ENCODE measurements around the gene SULT2B1. TPM values are rescaled to one million over a fixed set of nuclear protein-coding genes. Genes with fewer than 3 reads are reported as not detected.

The SULT2B1 gene
- polyA plus RNA-seq, 1 experiment: 0.12 TPM

DNA sequence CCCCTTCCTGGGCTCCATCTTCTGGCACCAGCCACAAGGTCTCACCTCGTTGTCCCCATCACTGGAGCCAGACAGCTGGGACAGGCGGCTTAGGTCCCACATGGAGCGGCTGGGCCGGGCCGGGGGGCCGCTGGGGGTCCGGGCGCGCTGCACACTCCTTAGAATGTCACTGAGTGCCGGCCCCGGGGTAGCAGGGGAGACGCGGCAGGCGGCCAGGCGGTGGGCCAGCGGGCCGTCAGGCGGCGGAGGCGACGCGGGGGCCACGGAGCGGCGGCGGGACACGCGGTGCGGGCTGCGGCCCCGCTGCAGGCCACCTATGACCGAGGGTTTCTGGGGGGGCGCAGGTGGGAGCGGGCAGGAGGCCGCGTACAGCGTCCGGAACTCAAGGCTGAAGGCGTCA is 51.5 kb downstream of the SULT2B1 start:
- Histone ChIP-seq H3K9me3 (ENCODE audit: control insufficient read depth, insufficient read depth, low read length) (no peaks in the 10 kb centered on the region; the same call in 1 of the 2 replicates), H3K27me3 (ENCODE audit: control insufficient read depth, insufficient read depth, low read length) (peaks cover 10% of the 10 kb centered on the region), H3K27ac (ENCODE audit: low read depth, low read length) (no peak overlapping the region), H3K4me3 (ENCODE audit: low read depth, low read length) (no peak overlapping the region)
- no peak for TF ChIP-seq CTCF (IDR thresholded peaks at IDR 0.05; ENCODE audit: low read depth, low read length)
- DNase-seq (ENCODE audit: low read depth, low spot score): no peak
- CTCF ChIA-PET: no interaction called here
- POLR2A ChIA-PET: no interaction called here

DNA sequence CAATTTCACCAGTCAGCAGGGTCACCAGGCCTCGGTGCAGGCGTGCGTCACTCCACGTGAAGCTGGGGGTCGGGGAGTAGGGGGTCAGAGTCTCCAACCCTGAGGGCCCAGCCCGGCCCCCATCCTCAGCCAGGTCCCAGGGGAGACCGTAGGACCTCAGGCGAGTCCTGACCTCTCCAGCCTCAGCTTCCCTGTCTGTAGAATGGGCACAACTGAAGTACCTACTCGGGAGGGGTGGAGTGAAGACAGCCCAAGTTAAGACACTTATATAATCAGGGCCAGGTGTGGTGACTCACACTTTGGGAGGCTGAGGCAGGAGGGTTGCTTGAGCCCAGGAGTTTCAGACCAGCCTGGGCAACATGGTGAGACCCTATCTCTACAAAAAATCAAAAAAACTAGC is 51.9 kb downstream of the SULT2B1 start:
- CTCF ChIA-PET: no interaction called here
- H3K27ac ChIP-seq (ENCODE audit: low read depth, low read length): no peak overlapping the region
- TF ChIP-seq CTCF (IDR thresholded peaks at IDR 0.05; ENCODE audit: low read depth, low read length): no peak

DNA sequence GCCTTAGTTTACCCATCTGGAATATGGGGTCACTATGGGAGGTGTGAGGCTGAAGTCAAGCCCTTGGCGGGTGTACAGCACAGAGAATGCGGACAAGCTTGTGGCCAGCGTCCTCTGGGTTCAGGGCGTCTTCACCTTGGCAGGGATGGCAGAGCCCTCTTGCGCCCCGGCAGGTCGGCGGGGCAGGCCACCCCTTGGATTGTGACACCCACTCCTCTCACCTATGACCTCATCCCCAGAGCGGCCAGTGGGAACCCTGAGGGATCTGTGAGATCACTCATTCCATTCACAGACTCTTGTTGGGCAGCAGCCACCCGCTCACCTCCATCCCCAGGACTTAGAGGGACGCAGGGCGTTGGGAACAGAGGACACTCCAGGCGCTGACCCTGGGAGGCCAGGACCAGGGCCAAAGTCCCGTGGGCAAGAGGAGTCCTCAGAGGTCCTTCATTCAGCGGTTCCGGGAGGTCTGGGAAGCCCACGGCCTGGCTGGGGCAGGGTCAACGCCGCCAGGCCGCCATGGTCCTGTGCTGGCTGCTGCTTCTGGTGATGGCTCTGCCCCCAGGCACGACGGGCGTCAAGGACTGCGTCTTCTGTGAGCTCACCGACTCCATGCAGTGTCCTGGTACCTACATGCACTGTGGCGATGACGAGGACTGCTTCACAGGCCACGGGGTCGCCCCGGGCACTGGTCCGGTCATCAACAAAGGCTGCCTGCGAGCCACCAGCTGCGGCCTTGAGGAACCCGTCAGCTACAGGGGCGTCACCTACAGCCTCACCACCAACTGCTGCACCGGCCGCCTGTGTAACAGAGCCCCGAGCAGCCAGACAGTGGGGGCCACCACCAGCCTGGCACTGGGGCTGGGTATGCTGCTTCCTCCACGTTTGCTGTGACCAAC is 54.7 kb downstream of the SULT2B1 start, which contains the start of gene SPACA4:
SPACA4 (plus strand) TSS at position 280 of the 896 bp plus-strand sequence; CDS start at position 517, 237 bp downstream.
- H3K4me3 ChIP-seq (ENCODE audit: low read depth, low read length): no peak within 1 kb of the TSS
- H3K27ac ChIP-seq (ENCODE audit: low read depth, low read length): no peak within 1 kb of the TSS
- H3K27me3 ChIP-seq (ENCODE audit: control insufficient read depth, insufficient read depth, low read length): no peaks in the 10 kb centered on the region
- no peak for TF ChIP-seq CTCF (IDR thresholded peaks at IDR 0.05; ENCODE audit: low read depth, low read length)
- ChIA-PET CTCF (interaction anchor here (2.9 kb wide), 1 partner anchor 101 kb away, joined by 14 read pairs; no protein-coding TSS in a partner anchor), POLR2A (interaction anchor here (1.7 kb wide), 1 partner anchor 12 kb away, joined by 12 read pairs; the partner anchor contains the start of genes RPL18 and SPHK2)
- no peaks in the 10 kb centered on the region; the same call in 1 of the 2 replicates for H3K9me3 ChIP-seq (ENCODE audit: control insufficient read depth, insufficient read depth, low read length)
- no peak for DNase-seq (ENCODE audit: low read depth, low spot score)

More for the DNA sequence above, 51.9 kb downstream of the SULT2B1 start:
- no peak for DNase-seq (ENCODE audit: low read depth, low spot score)
- H3K9me3 ChIP-seq (ENCODE audit: control insufficient read depth, insufficient read depth, low read length): no peaks in the 10 kb centered on the region; the same call in 1 of the 2 replicates
- POLR2A ChIA-PET: no interaction called here
- no peak overlapping the region for H3K4me3 ChIP-seq (ENCODE audit: low read depth, low read length)
- H3K27me3 ChIP-seq (ENCODE audit: control insufficient read depth, insufficient read depth, low read length): peaks cover 9% of the 10 kb centered on the region

DNA sequence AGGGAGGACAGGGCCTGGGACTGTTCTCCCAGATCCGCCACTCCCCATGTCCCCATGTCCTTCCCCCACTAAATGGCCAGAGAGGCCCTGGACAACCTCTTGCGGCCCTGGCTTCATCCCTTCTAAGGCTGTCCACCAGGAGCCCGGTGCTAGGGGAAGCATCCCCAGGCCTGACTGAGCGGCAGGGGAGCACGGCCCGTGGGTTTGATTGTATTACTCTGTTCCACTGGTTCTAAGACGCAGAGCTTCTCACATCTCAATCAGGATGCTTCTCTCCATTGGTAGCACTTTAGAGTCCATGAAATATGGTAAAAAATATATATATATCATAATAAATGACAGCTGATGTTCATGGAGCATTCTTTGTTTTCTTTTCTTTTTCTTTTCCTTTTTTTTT is 55.4 kb downstream of the SULT2B1 start:
- no peak overlapping the region for H3K4me3 ChIP-seq (ENCODE audit: low read depth, low read length)
- no peaks in the 10 kb centered on the region for H3K27me3 ChIP-seq (ENCODE audit: control insufficient read depth, insufficient read depth, low read length)
- no peak for DNase-seq (ENCODE audit: low read depth, low spot score)
- H3K27ac ChIP-seq (ENCODE audit: low read depth, low read length): no peak overlapping the region
- ChIA-PET POLR2A (no interaction called here), CTCF (interaction anchor here (2.9 kb wide), 1 partner anchor 102 kb away, joined by 14 read pairs; no protein-coding TSS in a partner anchor)
- no peak for TF ChIP-seq CTCF (IDR thresholded peaks at IDR 0.05; ENCODE audit: low read depth, low read length)
- no peaks in the 10 kb centered on the region; the same call in 1 of the 2 replicates for H3K9me3 ChIP-seq (ENCODE audit: control insufficient read depth, insufficient read depth, low read length)
